ENCODE measurements around the gene TOR3A. TPM values are rescaled to one million over a fixed set of nuclear protein-coding genes. Genes with fewer than 3 reads are reported as not detected.
A peak's percentile ranks its signal among the peaks of the same experiment; 100 is the strongest.

TOR3A gene
- polyA plus RNA-seq, 2 of the 4 experiments (the other 2 are of a cell fraction) = 30.7 to 44.5 TPM

- H3K27ac ChIP-seq = peak overlapping the region; percentile 87 to 95
- TF ChIP-seq KDM1A (IDR thresholded peaks at IDR 0.05; ENCODE audit: low read depth) (no peak), EHF (CRISPR knock-in tag; IDR thresholded peaks at IDR 0.05) (no peak), ZSCAN20 (CRISPR knock-in tag; IDR thresholded peaks at IDR 0.05) (no peak), E2F6 (IDR thresholded peaks at IDR 0.05; ENCODE audit: borderline replicate concordance, low read depth) (no peak), ZNF302 (CRISPR knock-in tag; IDR thresholded peaks at IDR 0.05) (no peak), EP300 (IDR thresholded peaks at IDR 0.05) (no peak), MAZ (IDR thresholded peaks at IDR 0.05; ENCODE audit: borderline replicate concordance, low read depth, low read length) (no peak), CHD2 (IDR thresholded peaks at IDR 0.05; ENCODE audit: low read length, partially characterized antibody) (no peak), JUN (IDR thresholded peaks at IDR 0.05) (no peak), HES2 (IDR thresholded peaks at IDR 0.05) (no peak), MYC (IDR thresholded peaks at IDR 0.05; ENCODE audit: borderline replicate concordance, low read length) (no peak), HOXB5 (CRISPR knock-in tag; IDR thresholded peaks at IDR 0.05) (no peak), POLR2AphosphoS2 (conservative IDR thresholded peaks at IDR 0.05; ENCODE audit: low read length) (no peak), BHLHE40 (IDR thresholded peaks at IDR 0.05; ENCODE audit: low read depth, low read length) (no peak), RCOR1 (IDR thresholded peaks at IDR 0.05; ENCODE audit: low read depth, low read length) (no peak), TP53 (CRISPR knock-in tag; IDR thresholded peaks at IDR 0.05) (no peak), ATOH8 (CRISPR knock-in tag; IDR thresholded peaks at IDR 0.05; ENCODE audit: low read depth) (no peak), EHMT2 (IDR thresholded peaks at IDR 0.05; ENCODE audit: low read depth) (no peak), CBX2 (IDR thresholded peaks at IDR 0.05; ENCODE audit: borderline replicate concordance, low read depth) (no peak)
- TF ChIP-seq, protein P1, sequence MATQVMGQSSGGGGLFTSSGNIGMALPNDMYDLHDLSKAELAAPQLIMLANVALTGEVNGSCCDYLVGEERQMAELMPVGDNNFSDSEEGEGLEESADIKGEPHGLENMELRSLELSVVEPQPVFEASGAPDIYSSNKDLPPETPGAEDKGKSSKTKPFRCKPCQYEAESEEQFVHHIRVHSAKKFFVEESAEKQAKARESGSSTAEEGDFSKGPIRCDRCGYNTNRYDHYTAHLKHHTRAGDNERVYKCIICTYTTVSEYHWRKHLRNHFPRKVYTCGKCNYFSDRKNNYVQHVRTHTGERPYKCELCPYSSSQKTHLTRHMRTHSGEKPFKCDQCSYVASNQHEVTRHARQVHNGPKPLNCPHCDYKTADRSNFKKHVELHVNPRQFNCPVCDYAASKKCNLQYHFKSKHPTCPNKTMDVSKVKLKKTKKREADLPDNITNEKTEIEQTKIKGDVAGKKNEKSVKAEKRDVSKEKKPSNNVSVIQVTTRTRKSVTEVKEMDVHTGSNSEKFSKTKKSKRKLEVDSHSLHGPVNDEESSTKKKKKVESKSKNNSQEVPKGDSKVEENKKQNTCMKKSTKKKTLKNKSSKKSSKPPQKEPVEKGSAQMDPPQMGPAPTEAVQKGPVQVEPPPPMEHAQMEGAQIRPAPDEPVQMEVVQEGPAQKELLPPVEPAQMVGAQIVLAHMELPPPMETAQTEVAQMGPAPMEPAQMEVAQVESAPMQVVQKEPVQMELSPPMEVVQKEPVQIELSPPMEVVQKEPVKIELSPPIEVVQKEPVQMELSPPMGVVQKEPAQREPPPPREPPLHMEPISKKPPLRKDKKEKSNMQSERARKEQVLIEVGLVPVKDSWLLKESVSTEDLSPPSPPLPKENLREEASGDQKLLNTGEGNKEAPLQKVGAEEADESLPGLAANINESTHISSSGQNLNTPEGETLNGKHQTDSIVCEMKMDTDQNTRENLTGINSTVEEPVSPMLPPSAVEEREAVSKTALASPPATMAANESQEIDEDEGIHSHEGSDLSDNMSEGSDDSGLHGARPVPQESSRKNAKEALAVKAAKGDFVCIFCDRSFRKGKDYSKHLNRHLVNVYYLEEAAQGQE (IDR thresholded peaks at IDR 0.05) = no peak
- CTCF ChIA-PET = interaction anchor here (0.7 to 6.2 kb wide), 11 partner anchors 16 to 549 kb away, joined by 3 to 28 read pairs (median 5); partner anchors contain the start of gene SOAT1
- POLR2A ChIA-PET = interaction anchor here (0.7 to 1.6 kb wide), 4 partner anchors 40 to 542 kb away, joined by 3 to 6 read pairs (median 4); partner anchors contain the start of genes AXDND1 and SOAT1
- DNase-seq (ENCODE audit: low read depth in 1 of 2, low spot score in 1 of 2) = no peak
- peak overlapping the region; percentile 77 for H3K4me3 ChIP-seq
- H3K4me2 ChIP-seq = peak overlapping the region; percentile 97
- WGBS (ENCODE audit: missing lambda C conversion rate) = 67% methylated on average over 18 of the region's 18 CpGs
- no peak for FAIRE-seq
- peaks cover 23% of the 10 kb centered on the region; the same call in 1 of the 3 replicates for H3K4me1 ChIP-seq
- no peaks in the 10 kb centered on the region for H3K9me3 ChIP-seq
- ATAC-seq = no peak; a peak in 1 of 6 replicates
These were observed 794 bp upstream of the TOR3A start for GRCh38 chr1:179080866-179081686.

Measured in A549 (cell line).